Subcutaneous adipose tissue (tissue), 4 donors: ENCODE measurements around the gene CMPK2. TPM values are rescaled to one million over a fixed set of nuclear protein-coding genes. Genes with fewer than 3 reads are reported as not detected.

Experiments used
- CTCF ChIP-seq: fragments of 450-650 bp; IDR thresholded peaks from one replicate; pipeline ENCODE4 v1.5.1; 2016; ENCODE audit warnings: low read depth, mild to moderate bottlenecking, control low read depth, antibody characterized with exemption, moderate library complexity
- total RNA-seq, 4 donors: library from RNA; depleted of rRNA; stranded (reverse); fragments of >200 nt; gene quantifications; one replicate each; pipeline ENCODE4 v1.1.0, GENCODE V29; 2016

The CMPK2 gene
- total RNA-seq, 4 donors from 2014 or later, result 2.4 to 17.1 (median 4.8) TPM

DNA sequence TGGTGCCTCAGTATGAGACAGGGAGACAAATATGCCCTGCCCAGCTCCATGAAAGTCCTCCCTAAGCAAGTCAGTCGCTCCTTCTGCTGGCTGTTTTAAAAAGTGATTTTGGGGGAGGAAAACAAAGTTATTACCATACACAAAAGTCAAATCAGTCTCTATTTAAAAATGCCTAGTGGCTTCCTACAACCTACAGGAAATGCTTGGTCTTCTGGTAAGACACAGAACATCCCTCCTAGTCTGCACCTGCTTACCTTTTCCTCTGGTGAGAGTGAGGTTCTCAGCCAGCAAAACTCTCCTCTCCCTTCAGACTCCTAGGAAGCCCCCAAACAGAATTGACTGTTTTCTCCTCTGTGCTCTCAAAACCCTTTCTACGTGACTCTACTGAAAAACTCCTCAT, 13.5 kb downstream of the CMPK2 start:
- TF ChIP-seq CTCF, result no peak

DNA sequence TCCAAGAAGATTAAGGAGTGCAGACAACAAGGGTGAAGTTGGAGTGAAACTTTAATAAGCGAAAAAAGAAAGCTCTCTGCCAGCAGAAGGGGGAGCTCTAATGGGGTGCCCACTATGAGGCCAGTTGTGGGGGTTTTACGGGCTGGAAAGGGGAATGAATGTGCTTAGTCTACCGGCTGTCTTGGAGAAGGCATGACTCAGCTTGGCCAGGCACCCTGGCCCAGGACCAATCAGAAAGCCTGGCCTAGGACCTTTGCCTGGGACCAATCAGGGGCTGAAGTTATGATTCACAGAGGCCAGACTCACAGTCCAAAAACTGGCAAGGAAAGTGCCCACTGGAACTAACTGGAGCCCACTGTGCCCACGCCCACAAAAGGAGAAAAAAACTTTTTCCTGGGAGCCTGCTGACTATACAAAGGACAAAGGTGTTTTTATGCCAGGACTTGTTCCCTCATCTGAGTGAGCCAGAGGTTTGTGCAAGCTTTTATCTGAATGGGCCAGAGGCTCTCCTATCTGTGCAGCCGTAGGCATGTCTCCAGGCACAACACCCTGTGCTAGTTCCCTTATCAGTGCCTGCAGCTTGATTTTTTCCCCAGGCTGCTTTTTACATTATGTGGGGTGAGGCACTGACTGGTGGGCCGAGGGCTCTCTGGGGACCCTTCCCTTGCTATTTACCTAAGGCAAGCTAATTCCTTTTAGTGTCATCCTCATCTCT, 18.6 kb downstream of the CMPK2 start:
- no peak for TF ChIP-seq CTCF

DNA sequence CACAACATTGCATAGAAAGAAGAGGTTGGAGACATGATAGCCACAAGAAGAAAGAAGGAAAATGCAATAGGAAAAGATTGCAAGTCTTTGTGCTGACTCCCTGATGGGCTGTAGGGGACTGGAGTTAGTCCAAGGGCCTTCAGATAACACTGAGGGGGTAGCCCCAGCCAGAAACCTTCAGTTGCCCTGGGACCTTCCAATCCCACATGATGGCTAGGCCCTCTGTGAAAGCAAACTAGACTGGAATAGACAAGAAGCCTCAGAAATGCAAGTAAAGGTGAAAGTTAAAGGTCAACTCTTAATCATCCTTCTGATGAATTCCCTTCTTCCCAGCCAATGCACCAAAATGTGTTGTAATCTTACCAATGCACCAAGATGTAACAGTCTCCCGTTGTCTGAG, 19.2 kb downstream of the CMPK2 start:
- no peak for TF ChIP-seq CTCF

DNA sequence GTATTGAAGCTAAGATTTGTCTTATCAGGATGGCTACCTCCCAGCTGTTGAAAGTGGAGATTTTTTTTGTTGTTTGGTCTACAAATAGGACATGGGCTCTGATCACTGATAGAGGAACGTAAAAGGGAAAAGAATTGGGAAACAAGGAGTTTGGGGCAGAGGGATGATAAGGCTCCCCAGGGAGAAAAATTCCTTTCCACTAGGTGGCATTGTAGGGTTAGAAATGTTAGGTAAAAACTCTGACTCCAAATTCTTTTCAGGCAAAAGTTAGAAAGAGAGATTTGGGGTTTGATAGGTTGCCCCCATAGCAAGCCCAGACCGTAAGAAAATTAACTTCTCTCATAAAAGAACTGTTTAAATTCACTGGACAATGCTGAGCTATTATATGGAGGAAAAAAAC, 19.8 kb downstream of the CMPK2 start:
- no peak for TF ChIP-seq CTCF

DNA sequence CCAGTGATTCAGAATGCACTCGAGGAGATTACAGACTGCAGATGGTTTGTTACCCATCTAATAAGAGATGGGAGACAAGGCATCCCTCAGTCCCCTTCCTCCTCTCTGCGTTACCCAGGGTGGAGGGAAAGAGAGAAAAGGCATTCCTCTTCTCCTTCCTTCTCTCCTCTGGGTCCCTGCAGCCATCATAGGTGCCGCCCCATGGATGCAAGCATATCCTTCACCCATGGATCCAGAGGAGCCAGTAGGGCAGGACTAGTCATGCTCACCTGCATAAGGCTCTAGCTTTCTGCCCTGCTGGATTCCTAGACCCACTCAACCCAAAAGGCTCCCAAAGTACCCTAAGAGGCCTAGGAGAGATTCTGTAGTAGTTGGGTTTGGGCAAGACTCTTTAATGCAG, 20.4 kb downstream of the CMPK2 start:
- no peak for TF ChIP-seq CTCF

GRCh38 chr2:6841537-6842287, 24.0 kb downstream of the CMPK2 start:
- no peak for TF ChIP-seq CTCF

GRCh38 chr2:6838673-6839319, 26.9 kb downstream of the CMPK2 start:
- no peak for TF ChIP-seq CTCF
